Smooth muscle cell (in vitro differentiated cells): ENCODE data around the gene GABRB1. TPM values are rescaled to one million over a fixed set of nuclear protein-coding genes. Genes with fewer than 3 reads are reported as not detected.

Experiments used
- DNase-seq: peaks from one replicate; lab custom pipeline; 2025; ENCODE audit not compliant: unreplicated experiment; lab: John Stamatoyannopoulos, UW
- H2AFZ ChIP-seq: fragments of 200-600 bp; sonication (generic); 2 replicates; pipeline ENCODE4 v1.6.0; 2016; ENCODE audit warnings: antibody characterized with exemption, low read depth, mild to moderate bottlenecking
- H3F3A ChIP-seq: fragments of 200-600 bp; sonication (generic); 2 replicates; pipeline ENCODE4 v1.6.0; 2017; ENCODE audit warnings: antibody characterized with exemption, low read depth
- H3K27ac ChIP-seq: fragments of 200-600 bp; sonication (generic); 2 replicates; pipeline ENCODE4 v1.5.1; 2016; ENCODE audit warnings: low read depth, mild to moderate bottlenecking
- H3K27me3 ChIP-seq: fragments of 200-600 bp; sonication (generic); 2 replicates; pipeline ENCODE4 v1.6.1; 2016; ENCODE audit warnings: low read depth, mild to moderate bottlenecking
- H3K36me3 ChIP-seq: fragments of 200-600 bp; sonication (generic); 2 replicates; pipeline ENCODE4 v1.5.1; 2016; ENCODE audit warnings: low read depth
- H3K4me1 ChIP-seq: fragments of 200-600 bp; sonication (generic); 2 replicates; pipeline ENCODE4 v1.5.1; 2016; ENCODE audit warnings: low read depth
- H3K4me2 ChIP-seq: fragments of 200-600 bp; sonication (generic); 2 replicates; pipeline ENCODE4 v1.6.0; 2016; ENCODE audit warnings: mild to moderate bottlenecking
- H3K4me3 ChIP-seq: fragments of 200-600 bp; sonication (generic); 2 replicates; pipeline ENCODE4 v1.5.1; 2016; ENCODE audit warnings: mild to moderate bottlenecking
- H3K79me2 ChIP-seq: fragments of 200-600 bp; sonication (generic); 2 replicates; pipeline ENCODE4 v1.6.0; 2016; ENCODE audit warnings: low read depth, mild to moderate bottlenecking
- H3K9ac ChIP-seq: fragments of 200-600 bp; sonication (generic); 2 replicates; pipeline ENCODE4 v1.6.0; 2016; ENCODE audit warnings: low read depth
- H3K9me3 ChIP-seq: fragments of 200-600 bp; sonication (generic); replicated peaks from 2 replicates; pipeline ENCODE4 v1.5.1; 2016; ENCODE audit warnings: low read depth
- H4K20me1 ChIP-seq: fragments of 200-600 bp; sonication (generic); 2 replicates; pipeline ENCODE4 v1.6.0; 2016; ENCODE audit warnings: low read depth
- CTCF ChIP-seq: fragments of 200-600 bp; sonication (generic); IDR thresholded peaks from 2 replicates; pipeline ENCODE4 v1.5.1; 2017; ENCODE audit warnings: borderline replicate concordance, mild to moderate bottlenecking, antibody characterized with exemption; ENCODE audit not compliant: insufficient read depth, poor library complexity, severe bottlenecking
- WGBS: methylation state at CpG from one replicate; pipeline ENCODE4 v1.1.7; 2016; ENCODE audit warnings: low lambda C conversion rate; 5-methylcytosine and 5-hydroxymethylcytosine counted together
- polyA plus RNA-seq: library from polyadenylated mRNA; unstranded; fragments of >200 nt; fragmentation: Nextera tagmentation; extraction: Ambion mirVana; gene quantifications from 2 replicates; pipeline ENCODE4 v1.2.1, GENCODE V29; 2016
- total RNA-seq: library from RNA; depleted of rRNA; stranded (reverse); fragments of >200 nt; gene quantifications from 2 replicates; pipeline ENCODE4 v1.2.3, GENCODE V29; 2014

Gene GABRB1
- total and polyA plus RNA-seq, 2 experiments from 2014 or later, result 0.22 TPM; not detected in 1

DNA sequence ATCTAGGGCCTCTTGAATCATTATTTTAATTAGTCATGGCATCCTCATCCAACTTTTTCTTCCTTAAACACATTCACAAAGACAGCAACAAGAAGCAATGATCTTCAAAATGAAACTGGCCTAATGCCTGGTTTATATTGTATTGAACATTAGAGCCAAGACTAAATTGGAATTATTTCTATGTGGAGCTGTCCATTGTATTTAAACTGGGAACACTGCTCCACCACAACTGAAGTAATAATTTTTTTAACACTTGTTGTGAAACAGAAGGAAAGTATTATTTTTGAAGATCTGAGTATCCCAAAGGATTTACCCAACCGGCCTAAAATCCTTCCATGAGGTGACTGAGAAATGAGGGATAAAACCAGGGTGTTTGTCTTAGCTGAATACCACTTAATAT lies 6.9 kb downstream of the GABRB1 start:
- TF ChIP-seq CTCF, result no peak
- Histone ChIP-seq H3K27ac (no peak overlapping the region), H3K9ac (no peak overlapping the region), H3F3A (no peaks in the 10 kb centered on the region), H3K4me3 (no peak overlapping the region), H2AFZ (no peak overlapping the region), H3K4me1 (no peaks in the 10 kb centered on the region), H3K36me3 (no peaks in the 10 kb centered on the region), H3K27me3 (peaks cover 11% of the 10 kb centered on the region), H3K4me2 (no peak overlapping the region), H4K20me1 (no peaks in the 10 kb centered on the region), H3K79me2 (no peaks in the 10 kb centered on the region), H3K9me3 (no peaks in the 10 kb centered on the region)
- WGBS, result 79% methylated on average over 1 of the region's 1 CpG
- DNase-seq, result no peak

DNA sequence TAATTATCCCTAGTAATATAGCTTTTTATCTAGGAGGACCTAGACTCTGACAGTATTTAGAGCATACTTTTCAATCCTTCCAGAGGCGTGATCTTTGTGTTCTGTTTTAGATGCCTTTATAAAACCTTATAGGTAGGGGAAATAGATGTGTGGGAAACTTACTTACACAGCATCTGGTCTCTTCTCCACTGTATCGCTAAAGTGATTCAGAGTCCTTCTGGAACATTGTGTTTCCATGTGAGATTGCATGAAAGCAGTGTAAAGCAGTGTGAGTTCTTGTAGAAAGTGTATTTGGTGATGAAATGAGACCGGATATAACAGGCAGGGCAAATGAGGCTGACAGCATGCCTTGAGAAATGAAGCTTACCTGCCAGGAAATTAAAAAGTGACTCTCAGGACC lies 9.5 kb downstream of the GABRB1 start:
- Histone ChIP-seq H3K27ac (no peak overlapping the region), H3K4me2 (no peak overlapping the region), H3F3A (no peaks in the 10 kb centered on the region), H3K4me3 (no peak overlapping the region), H3K27me3 (peaks cover 11% of the 10 kb centered on the region), H3K4me1 (no peaks in the 10 kb centered on the region), H4K20me1 (no peaks in the 10 kb centered on the region), H3K36me3 (no peaks in the 10 kb centered on the region), H3K79me2 (no peaks in the 10 kb centered on the region), H3K9me3 (no peaks in the 10 kb centered on the region), H2AFZ (no peak overlapping the region), H3K9ac (no peak overlapping the region)
- WGBS, result 92% methylated on average over 3 of the region's 3 CpGs
- no peak for TF ChIP-seq CTCF
- DNase-seq, result no peak

- no peaks in the 10 kb centered on the region for H3K4me1 ChIP-seq
- H3K4me3 ChIP-seq, result no peak overlapping the region
- DNase-seq, result no peak
- TF ChIP-seq CTCF, result no peak
- no peak overlapping the region for H3K4me2 ChIP-seq
- WGBS, result 75% methylated on average over 3 of the region's 3 CpGs
- no peaks in the 10 kb centered on the region for H4K20me1 ChIP-seq
- H3F3A ChIP-seq, result no peaks in the 10 kb centered on the region
- H3K27ac ChIP-seq, result no peak overlapping the region
- no peaks in the 10 kb centered on the region for H3K79me2 ChIP-seq
- H3K27me3 ChIP-seq, result peaks cover 11% of the 10 kb centered on the region
- no peak overlapping the region for H3K9ac ChIP-seq
- no peaks in the 10 kb centered on the region for H3K36me3 ChIP-seq
- H2AFZ ChIP-seq, result no peak overlapping the region
- no peaks in the 10 kb centered on the region for H3K9me3 ChIP-seq
These were observed 12.5 kb downstream of the GABRB1 start for GRCh38 chr4:47043821-47044220.

DNA sequence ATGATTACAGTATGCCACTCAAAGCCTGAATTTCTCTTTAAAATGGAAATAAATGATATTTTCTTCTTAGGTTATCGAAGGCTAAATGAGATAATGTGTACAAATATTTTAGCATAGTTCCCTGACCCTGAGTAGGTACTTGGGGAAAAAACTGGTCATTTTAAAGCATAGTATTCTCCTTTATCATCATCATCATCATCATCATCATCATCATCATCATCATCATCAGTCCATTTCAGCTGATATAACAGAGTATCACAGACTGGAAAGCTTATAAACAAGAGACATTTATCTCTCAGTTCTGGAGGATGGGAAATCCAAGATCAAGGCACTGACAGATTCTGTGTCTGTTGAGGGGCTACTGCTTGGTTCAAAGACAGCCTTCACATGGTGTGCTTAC lies 13.9 kb downstream of the GABRB1 start:
- H2AFZ ChIP-seq, result no peak overlapping the region
- no peaks in the 10 kb centered on the region for H3K79me2 ChIP-seq
- H3K36me3 ChIP-seq, result no peaks in the 10 kb centered on the region
- no peak overlapping the region for H3K9ac ChIP-seq
- no peaks in the 10 kb centered on the region for H3K4me1 ChIP-seq
- no peaks in the 10 kb centered on the region for H3F3A ChIP-seq
- WGBS, result 86% methylated on average over 1 of the region's 1 CpG
- no peak overlapping the region for H3K27ac ChIP-seq
- H3K4me3 ChIP-seq, result no peak overlapping the region
- TF ChIP-seq CTCF, result no peak
- peaks cover 11% of the 10 kb centered on the region for H3K27me3 ChIP-seq
- no peak overlapping the region for H3K4me2 ChIP-seq
- no peaks in the 10 kb centered on the region for H4K20me1 ChIP-seq
- no peak for DNase-seq
- no peaks in the 10 kb centered on the region for H3K9me3 ChIP-seq
